ENCODE results near the gene KLHL29.

Gene KLHL29

GRCh38 chr2:23356711-23357110 lies 28.3 kb upstream of the KLHL29 start:
- H3K4me1 ChIP-seq (ENCODE audit: low read length) = no peaks in the 10 kb centered on the region
- no peak for DNase-seq
- H4K20me1 ChIP-seq (ENCODE audit: insufficient read depth, low read length) = no peaks in the 10 kb centered on the region
- H3K9ac ChIP-seq (ENCODE audit: low read length) = no peak overlapping the region
- no peak overlapping the region for H3K4me2 ChIP-seq (ENCODE audit: low read depth, low read length)
- no peaks in the 10 kb centered on the region for H3K9me2 ChIP-seq (replicated peaks; ENCODE audit: insufficient read depth, low read length)
- no peaks in the 10 kb centered on the region for H3K9me3 ChIP-seq (replicated peaks; ENCODE audit: insufficient read depth, low read length)
- no peaks in the 10 kb centered on the region for H3K27me3 ChIP-seq (replicated peaks; ENCODE audit: insufficient read depth, low read length)
- H3K27ac ChIP-seq (ENCODE audit: low read length) = no peak overlapping the region
- no peaks in the 10 kb centered on the region for H3F3A ChIP-seq (ENCODE audit: insufficient read depth, low read length)
- no peaks in the 10 kb centered on the region for H3K79me2 ChIP-seq (ENCODE audit: low read length)
- TF ChIP-seq EZH2phosphoT487 (IDR thresholded peaks at IDR 0.05; ENCODE audit: low read length) (no peak), CTCF (IDR thresholded peaks at IDR 0.05; ENCODE audit: low read length) (no peak), EZH2 (optimal IDR thresholded peaks at IDR 0.05; ENCODE audit: low read depth, low read length) (no peak)
- no peaks in the 10 kb centered on the region for H3K36me3 ChIP-seq (replicated peaks; ENCODE audit: insufficient read depth, low read length)
- H3K4me3 ChIP-seq (ENCODE audit: low read length) = no peak overlapping the region
- no peak overlapping the region for H2AFZ ChIP-seq (ENCODE audit: low read length)

- no peak for TF ChIP-seq CTCF (IDR thresholded peaks at IDR 0.05; ENCODE audit: low read length)
- no peak for TF ChIP-seq EZH2phosphoT487 (IDR thresholded peaks at IDR 0.05; ENCODE audit: low read length)
- TF ChIP-seq EZH2 (optimal IDR thresholded peaks at IDR 0.05; ENCODE audit: low read depth, low read length) = no peak
- Histone ChIP-seq H3K79me2 (ENCODE audit: low read length) (no peaks in the 10 kb centered on the region), H3K4me1 (ENCODE audit: low read length) (no peaks in the 10 kb centered on the region), H3K9me2 (replicated peaks; ENCODE audit: insufficient read depth, low read length) (no peaks in the 10 kb centered on the region), H3K27me3 (replicated peaks; ENCODE audit: insufficient read depth, low read length) (no peaks in the 10 kb centered on the region), H3K9me3 (replicated peaks; ENCODE audit: insufficient read depth, low read length) (no peaks in the 10 kb centered on the region), H3K36me3 (replicated peaks; ENCODE audit: insufficient read depth, low read length) (no peaks in the 10 kb centered on the region), H2AFZ (ENCODE audit: low read length) (no peak overlapping the region), H3F3A (ENCODE audit: insufficient read depth, low read length) (no peaks in the 10 kb centered on the region), H3K4me2 (ENCODE audit: low read depth, low read length) (no peak overlapping the region), H3K4me3 (ENCODE audit: low read length) (no peak overlapping the region), H3K9ac (ENCODE audit: low read length) (no peak overlapping the region), H4K20me1 (ENCODE audit: insufficient read depth, low read length) (no peaks in the 10 kb centered on the region), H3K27ac (ENCODE audit: low read length) (no peak overlapping the region)
- no peak for DNase-seq
These were observed 25.1 kb upstream of the KLHL29 start for GRCh38 chr2:23359631-23360567.

GRCh38 chr2:23360571-23361125 lies 24.3 kb upstream of the KLHL29 start:
- H3K4me2 ChIP-seq (ENCODE audit: low read depth, low read length) = no peak overlapping the region
- no peak overlapping the region for H2AFZ ChIP-seq (ENCODE audit: low read length)
- H3K79me2 ChIP-seq (ENCODE audit: low read length) = no peaks in the 10 kb centered on the region
- no peak overlapping the region for H3K27ac ChIP-seq (ENCODE audit: low read length)
- H3K9me3 ChIP-seq (replicated peaks; ENCODE audit: insufficient read depth, low read length) = no peaks in the 10 kb centered on the region
- no peaks in the 10 kb centered on the region for H3K4me1 ChIP-seq (ENCODE audit: low read length)
- no peak for DNase-seq
- no peaks in the 10 kb centered on the region for H3K36me3 ChIP-seq (replicated peaks; ENCODE audit: insufficient read depth, low read length)
- no peaks in the 10 kb centered on the region for H3K27me3 ChIP-seq (replicated peaks; ENCODE audit: insufficient read depth, low read length)
- no peak overlapping the region for H3K4me3 ChIP-seq (ENCODE audit: low read length)
- H3K9ac ChIP-seq (ENCODE audit: low read length) = no peak overlapping the region
- H4K20me1 ChIP-seq (ENCODE audit: insufficient read depth, low read length) = no peaks in the 10 kb centered on the region
- TF ChIP-seq EZH2 (optimal IDR thresholded peaks at IDR 0.05; ENCODE audit: low read depth, low read length) (no peak), EZH2phosphoT487 (IDR thresholded peaks at IDR 0.05; ENCODE audit: low read length) (no peak), CTCF (IDR thresholded peaks at IDR 0.05; ENCODE audit: low read length) (no peak)
- no peaks in the 10 kb centered on the region for H3F3A ChIP-seq (ENCODE audit: insufficient read depth, low read length)
- H3K9me2 ChIP-seq (replicated peaks; ENCODE audit: insufficient read depth, low read length) = no peaks in the 10 kb centered on the region
